KOPT-K1 (cell line): ENCODE data around the gene SLC37A2.
A peak's percentile ranks its signal among the peaks of the same experiment; 100 is the strongest.

Experiments
- H3K27ac ChIP-seq: fragments of 200-600 bp; sonication (generic); 2 replicates; pipeline ENCODE4 v1.5.1; 2016; ENCODE audit warnings: antibody characterized with exemption, mild to moderate bottlenecking, low read depth, low read length; ENCODE audit not compliant: poor library complexity, severe bottlenecking
- H3K36me3 ChIP-seq: fragments of 200-600 bp; sonication (generic); 2 replicates; pipeline ENCODE4 v1.5.1; 2017; ENCODE audit warnings: antibody characterized with exemption, mild to moderate bottlenecking, low read length, moderate library complexity; ENCODE audit not compliant: insufficient read depth
- H3K9me3 ChIP-seq: fragments of 200-600 bp; sonication (generic); 2 replicates; pipeline ENCODE4 v1.5.1; 2017; ENCODE audit warnings: antibody characterized with exemption, low read length, mild to moderate bottlenecking; ENCODE audit not compliant: insufficient read depth, poor library complexity, severe bottlenecking

SLC37A2 gene

GRCh38 chr11:125102025-125102424 lies 38.9 kb downstream of the SLC37A2 start:
- Histone ChIP-seq H3K9me3 (no peaks in the 10 kb centered on the region), H3K36me3 (peaks cover 31% of the 10 kb centered on the region; the same call in 1 of the 2 replicates), H3K27ac (no peak overlapping the region)

GRCh38 chr11:125102510-125102909 lies 39.4 kb downstream of the SLC37A2 start:
- H3K9me3 ChIP-seq, result no peaks in the 10 kb centered on the region
- peaks cover 27% of the 10 kb centered on the region; the same call in 1 of the 2 replicates for H3K36me3 ChIP-seq
- H3K27ac ChIP-seq, result no peak overlapping the region

GRCh38 chr11:125105926-125106325 lies 42.8 kb downstream of the SLC37A2 start:
- Histone ChIP-seq H3K36me3 (no peaks in the 10 kb centered on the region), H3K27ac (no peak overlapping the region), H3K9me3 (no peaks in the 10 kb centered on the region)

DNA sequence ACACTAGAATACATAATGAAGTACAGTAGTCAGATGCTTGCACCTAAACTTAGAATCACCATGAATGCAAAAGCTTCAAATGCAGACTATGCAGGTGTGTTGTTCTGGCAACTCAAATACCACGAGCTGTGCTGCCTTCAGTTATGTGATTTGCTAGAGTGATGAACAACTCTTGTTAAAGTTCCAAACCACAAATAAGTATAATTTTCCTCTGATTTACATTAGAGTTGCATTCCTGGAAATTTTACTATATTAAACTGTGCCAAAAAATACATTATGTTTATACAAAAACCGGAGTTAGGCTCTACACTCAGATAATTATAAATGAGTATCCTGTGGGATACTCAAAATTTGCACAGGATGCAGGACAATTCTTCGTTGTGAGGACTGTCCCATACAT lies 45.4 kb downstream of the SLC37A2 start:
- Histone ChIP-seq H3K36me3 (no peaks in the 10 kb centered on the region), H3K27ac (no peak overlapping the region), H3K9me3 (no peaks in the 10 kb centered on the region)

DNA sequence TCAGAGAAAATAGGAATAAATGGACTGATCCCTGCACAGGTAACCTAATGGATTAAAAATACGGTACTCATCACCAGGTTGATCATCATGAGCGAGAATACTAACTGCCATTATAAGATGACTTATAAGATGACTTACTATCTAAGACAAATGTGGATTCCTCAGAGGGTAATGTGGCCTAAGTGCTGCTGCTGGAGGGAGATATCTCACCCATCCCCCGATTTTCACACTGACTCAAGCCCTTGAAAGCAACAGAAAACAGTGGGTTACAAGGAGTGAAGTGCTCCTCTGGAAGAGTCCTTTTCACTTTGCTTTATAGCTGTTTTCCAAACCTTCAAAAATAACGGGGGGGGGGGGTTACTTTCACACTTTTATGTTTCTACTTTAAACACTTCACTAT lies 47.4 kb downstream of the SLC37A2 start:
- Histone ChIP-seq H3K27ac (peak overlapping the region; percentile 64), H3K9me3 (no peaks in the 10 kb centered on the region)

GRCh38 chr11:125111001-125111342 lies 47.9 kb downstream of the SLC37A2 start:
- H3K27ac ChIP-seq, result peak overlapping the region; percentile 64
- no peaks in the 10 kb centered on the region for H3K9me3 ChIP-seq
- H3K36me3 ChIP-seq, result no peaks in the 10 kb centered on the region

More for the DNA sequence above, 47.4 kb downstream of the SLC37A2 start:
- no peaks in the 10 kb centered on the region for H3K36me3 ChIP-seq

DNA sequence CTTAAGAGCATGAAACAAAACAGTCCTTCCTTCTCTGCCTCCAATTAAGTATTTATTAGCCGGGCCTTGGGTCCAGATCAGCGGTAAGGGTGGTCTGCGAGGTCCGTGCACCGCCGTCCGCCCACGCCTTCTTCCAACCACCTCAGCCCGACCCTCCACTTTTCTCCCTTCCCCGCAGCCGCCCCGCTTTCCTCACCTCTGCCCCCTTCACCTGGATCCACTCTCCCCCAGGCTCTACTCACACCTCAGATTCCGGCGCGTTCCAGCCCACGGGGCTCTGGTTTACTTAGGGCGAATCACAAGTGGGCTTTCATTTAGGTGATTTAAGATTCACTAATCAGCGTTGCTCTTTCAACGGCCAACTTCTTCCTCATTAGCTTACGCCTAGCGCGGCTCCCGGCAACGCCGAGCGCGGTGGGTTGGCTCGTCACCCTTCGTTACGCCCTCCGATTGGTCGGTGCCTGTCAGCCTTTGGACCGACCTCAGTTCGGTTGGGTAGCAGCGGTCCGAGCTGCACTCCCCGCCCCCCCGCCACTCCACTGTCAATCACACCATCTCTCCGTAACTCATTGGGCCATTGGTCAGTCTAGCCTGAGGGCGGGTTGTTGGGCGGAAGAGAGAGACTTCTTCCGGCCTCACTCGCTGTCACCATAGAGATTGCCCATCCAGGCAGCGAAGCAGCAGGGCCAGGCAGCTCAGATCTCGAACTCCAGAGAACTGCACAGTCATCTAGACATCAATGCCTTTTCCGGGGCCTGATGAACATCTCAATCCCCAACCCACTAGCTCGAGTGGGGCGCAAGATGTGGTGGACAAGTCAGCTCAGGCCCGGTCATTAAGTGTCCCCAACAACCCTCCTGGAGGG lies 48.5 kb downstream of the SLC37A2 start, which contains the start of gene TMEM218:
Gene TMEM218 (minus strand): TSS at position 284 of the 865 bp plus-strand sequence. CDS start 9,385 bp downstream, outside the sequence.
- Histone ChIP-seq H3K9me3 (no peaks in the 10 kb centered on the region), H3K27ac (peak within 1 kb of the TSS; percentile 64), H3K36me3 (no peaks in the 10 kb centered on the region)

DNA sequence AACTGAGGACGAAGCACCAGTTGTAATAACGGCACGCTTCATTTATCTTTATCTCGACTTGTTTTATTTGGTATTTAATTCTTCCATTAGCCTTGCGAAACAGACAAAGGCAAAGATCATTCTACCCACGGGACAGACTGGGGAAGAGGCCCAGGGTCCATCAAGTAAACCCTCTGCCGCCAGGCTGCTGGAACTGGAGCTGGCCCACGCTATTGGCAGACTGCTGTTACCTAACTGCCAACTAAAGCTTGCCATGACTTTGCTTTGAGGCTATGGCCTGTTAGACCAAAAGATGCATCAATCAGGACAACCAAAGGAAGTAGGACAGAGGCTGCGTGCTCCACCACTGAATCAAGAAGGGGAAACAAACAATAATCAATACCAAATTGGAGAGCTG lies 49.1 kb downstream of the SLC37A2 start:
- H3K9me3 ChIP-seq, result no peaks in the 10 kb centered on the region
- H3K36me3 ChIP-seq, result no peaks in the 10 kb centered on the region
- H3K27ac ChIP-seq, result peak overlapping the region; percentile 64

DNA sequence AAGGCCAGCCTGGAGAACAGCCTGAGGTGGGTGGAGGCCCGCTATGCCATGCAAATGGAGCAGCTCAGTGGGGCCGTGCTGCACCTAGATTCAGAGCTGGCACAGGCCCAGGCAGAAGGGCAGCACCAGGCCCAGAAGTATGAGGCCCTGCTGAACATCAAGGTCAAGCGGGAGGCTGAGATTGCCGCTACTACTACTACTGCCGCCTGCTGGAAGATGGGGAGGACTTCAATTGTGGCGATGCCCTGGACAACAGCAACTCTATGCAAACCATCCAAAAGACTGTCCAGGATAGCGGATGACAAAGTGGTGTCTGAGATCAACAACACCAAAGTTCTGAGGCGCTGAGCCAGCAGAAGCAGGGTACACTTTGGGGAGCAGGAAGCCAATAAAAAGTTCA lies 51.4 kb downstream of the SLC37A2 start:
- H3K36me3 ChIP-seq, result no peaks in the 10 kb centered on the region
- no peak overlapping the region for H3K27ac ChIP-seq
- no peaks in the 10 kb centered on the region for H3K9me3 ChIP-seq

DNA sequence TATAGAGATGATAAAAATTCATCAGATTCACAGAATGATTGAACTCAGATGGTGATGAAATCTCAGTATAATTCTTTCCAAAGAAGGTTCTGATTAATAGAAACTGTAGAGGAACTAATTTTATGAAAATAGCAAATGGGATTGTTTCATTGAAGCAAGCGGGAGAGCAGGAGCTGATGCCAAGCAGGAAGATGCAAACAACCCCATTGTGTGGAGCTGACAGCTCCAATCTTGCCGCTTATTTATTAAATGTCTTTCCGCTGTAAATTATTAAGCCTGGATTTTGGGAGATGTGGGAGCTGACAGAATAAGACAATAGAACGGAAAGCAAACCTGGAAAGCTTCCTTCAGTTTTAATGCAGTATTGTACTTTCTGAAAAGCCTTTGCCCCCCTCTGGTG lies 54.3 kb downstream of the SLC37A2 start:
- H3K27ac ChIP-seq, result no peak overlapping the region
- no peaks in the 10 kb centered on the region for H3K36me3 ChIP-seq
- no peaks in the 10 kb centered on the region for H3K9me3 ChIP-seq

DNA sequence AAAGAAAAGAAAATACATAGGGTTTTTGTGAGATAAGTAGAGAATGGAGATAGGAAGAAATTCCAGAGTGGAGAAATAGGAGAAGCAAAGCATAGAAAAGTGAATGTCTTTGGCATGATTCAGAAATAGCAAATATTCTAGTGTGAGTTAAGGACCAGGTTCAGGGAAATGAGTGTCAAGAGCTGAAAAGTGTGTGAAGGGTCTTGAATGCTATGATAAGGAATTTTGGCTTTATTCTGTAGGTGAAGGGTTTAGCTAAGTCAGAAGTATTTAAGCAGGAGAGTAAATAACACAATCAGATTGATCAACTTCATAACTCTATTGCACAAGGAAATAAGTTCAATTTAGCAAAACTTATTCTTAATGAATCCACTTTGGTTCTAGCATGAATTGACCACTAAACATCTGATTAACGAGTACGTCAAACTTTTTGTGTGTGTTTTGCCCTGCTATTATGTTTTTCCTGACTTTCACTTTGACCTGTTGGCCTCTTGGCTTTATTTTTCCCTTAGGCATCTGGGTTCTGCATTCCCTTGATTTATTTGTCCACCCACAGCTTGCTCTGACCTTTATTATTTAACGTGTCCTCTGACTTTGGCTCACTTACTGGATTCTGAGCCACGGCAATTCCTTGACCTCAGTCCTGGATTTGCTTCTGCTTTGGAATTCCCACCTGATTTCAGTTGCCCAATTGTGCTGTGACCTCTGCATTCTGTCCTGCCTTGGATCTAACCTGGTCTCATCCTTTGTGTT lies 60.3 kb downstream of the SLC37A2 start:
- H3K9me3 ChIP-seq, result no peaks in the 10 kb centered on the region
- H3K36me3 ChIP-seq, result no peaks in the 10 kb centered on the region
- H3K27ac ChIP-seq, result no peak overlapping the region

- H3K27ac ChIP-seq, result no peak overlapping the region
- H3K36me3 ChIP-seq, result no peaks in the 10 kb centered on the region
- no peaks in the 10 kb centered on the region for H3K9me3 ChIP-seq
Observed at GRCh38 chr11:125123947-125124617, 61.0 kb downstream of the SLC37A2 start.

DNA sequence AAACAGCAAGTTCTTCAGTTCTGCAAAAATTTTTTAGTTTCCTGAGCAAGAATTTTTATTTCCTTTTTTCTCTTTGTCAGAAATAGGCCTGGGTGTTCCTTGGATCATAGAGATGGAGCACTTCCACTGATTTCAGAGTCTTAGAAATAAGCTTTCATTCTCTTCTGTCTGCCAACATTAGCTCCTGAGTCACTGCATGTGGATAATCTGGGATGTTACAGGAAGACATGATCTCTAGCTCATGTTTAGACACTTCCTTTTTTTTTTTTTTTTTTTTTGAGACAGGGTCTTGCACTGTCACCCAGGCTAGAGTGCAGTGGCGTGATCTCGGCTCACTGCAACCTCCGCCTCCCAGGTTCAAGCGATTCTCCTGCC lies 61.5 kb downstream of the SLC37A2 start:
- H3K9me3 ChIP-seq, result no peaks in the 10 kb centered on the region
- no peak overlapping the region for H3K27ac ChIP-seq
- H3K36me3 ChIP-seq, result no peaks in the 10 kb centered on the region

DNA sequence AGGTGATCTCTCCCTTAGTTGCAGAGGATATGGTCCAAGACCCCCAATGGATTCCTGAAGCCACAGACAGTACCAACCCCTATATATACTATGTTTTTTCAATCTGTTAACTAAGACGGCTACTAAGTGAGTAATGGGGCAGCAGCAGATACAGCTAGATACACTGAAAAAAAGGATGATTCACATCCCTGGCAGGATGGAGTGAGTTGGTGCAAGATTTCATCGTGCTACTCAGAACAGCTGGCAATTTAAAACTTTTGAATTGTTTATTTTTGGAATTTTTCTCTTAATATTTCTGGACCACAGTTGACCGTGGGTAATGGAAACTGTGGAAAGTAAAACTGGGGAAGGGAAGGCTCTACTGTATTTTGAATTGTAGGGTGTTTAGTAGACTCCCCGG lies 65.3 kb downstream of the SLC37A2 start:
- Histone ChIP-seq H3K27ac (no peak overlapping the region), H3K36me3 (no peaks in the 10 kb centered on the region), H3K9me3 (no peaks in the 10 kb centered on the region)

DNA sequence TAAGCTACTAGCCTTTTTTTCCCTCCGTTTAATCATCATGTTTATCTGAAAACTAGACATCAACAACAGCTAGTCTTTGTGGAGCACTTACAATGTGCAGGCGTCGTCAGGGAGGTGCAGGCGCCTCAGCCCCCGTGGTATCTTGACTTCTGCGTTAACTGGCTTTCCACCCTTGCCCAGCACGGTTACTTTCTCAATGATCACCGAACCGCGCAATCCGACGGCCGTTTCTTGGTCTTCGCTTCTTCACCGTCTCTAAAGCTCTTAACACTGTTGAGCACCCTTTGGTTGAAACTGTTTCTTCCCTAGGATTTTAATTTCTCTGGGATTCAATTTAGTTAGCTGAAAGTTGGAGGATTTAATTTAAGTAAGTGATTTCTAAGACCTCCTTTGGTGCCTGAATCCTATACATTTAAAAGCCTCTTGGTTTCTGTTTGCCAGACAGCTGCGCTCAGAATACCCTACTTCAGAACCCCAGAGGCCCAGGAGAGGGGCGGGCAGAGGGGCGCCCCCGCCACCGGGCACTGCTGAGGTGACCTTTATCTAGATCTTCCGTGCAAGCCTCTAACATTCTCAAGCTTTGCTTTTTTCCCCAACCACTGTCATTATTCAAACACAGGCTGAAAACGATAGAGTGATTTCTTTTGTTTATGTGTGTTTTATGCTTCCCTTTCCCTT lies 66.3 kb downstream of the SLC37A2 start:
- Histone ChIP-seq H3K36me3 (no peaks in the 10 kb centered on the region), H3K27ac (no peak overlapping the region), H3K9me3 (no peaks in the 10 kb centered on the region)
